Measurements from ENCODE around the gene KCTD5. TPM values are rescaled to one million over a fixed set of nuclear protein-coding genes. Genes with fewer than 3 reads are reported as not detected.

The KCTD5 gene
- polyA plus RNA-seq, 1 donor from 2014 or later, result 42.7 TPM

GRCh38 chr16:2715064-2715463 lies 32.7 kb downstream of the KCTD5 start:
- H3K79me2 ChIP-seq (replicated peaks; ENCODE audit: insufficient read depth, low read length), result no peaks in the 10 kb centered on the region
- H3K4me3 ChIP-seq (ENCODE audit: low read length), result no peak overlapping the region
- H4K20me1 ChIP-seq (ENCODE audit: insufficient read depth), result no peaks in the 10 kb centered on the region
- no peaks in the 10 kb centered on the region for H3F3A ChIP-seq (ENCODE audit: insufficient read depth, low read length, poor library complexity, severe bottlenecking)
- no peak overlapping the region for H3K9ac ChIP-seq (ENCODE audit: low read length)
- H3K27me3 ChIP-seq (ENCODE audit: insufficient read depth, low read depth, low read length), result no peaks in the 10 kb centered on the region
- H2AFZ ChIP-seq (ENCODE audit: low read depth, low read length), result no peak overlapping the region
- no peaks in the 10 kb centered on the region for H3K36me3 ChIP-seq (ENCODE audit: insufficient read depth, low read length)
- no peak overlapping the region for H3K4me2 ChIP-seq (ENCODE audit: low read length)
- TF ChIP-seq EP300 (conservative IDR thresholded peaks at IDR 0.05; ENCODE audit: poor library complexity, severe bottlenecking) (no peak), MXI1 (conservative IDR thresholded peaks at IDR 0.05; ENCODE audit: poor library complexity, severe bottlenecking) (no peak), EZH2 (IDR thresholded peaks at IDR 0.05; ENCODE audit: borderline replicate concordance, insufficient read depth, low read length, poor library complexity, severe bottlenecking) (no peak), SMC3 (conservative IDR thresholded peaks at IDR 0.05; ENCODE audit: poor library complexity) (no peak), POLR2AphosphoS5 (IDR thresholded peaks at IDR 0.05) (no peak), RAD21 (conservative IDR thresholded peaks at IDR 0.05) (no peak), REST (IDR thresholded peaks at IDR 0.05; ENCODE audit: borderline replicate concordance) (no peak), TAF1 (IDR thresholded peaks at IDR 0.05; ENCODE audit: low read depth) (no peak), CTCF (IDR thresholded peaks at IDR 0.05; ENCODE audit: poor library complexity, severe bottlenecking) (no peak)
- no peaks in the 10 kb centered on the region for H3K9me3 ChIP-seq (ENCODE audit: low read length)
- H3K27ac ChIP-seq (ENCODE audit: low read length), result no peak overlapping the region
- H3K9me2 ChIP-seq (ENCODE audit: insufficient read depth, low read length), result no peaks in the 10 kb centered on the region

- H3K9me2 ChIP-seq (ENCODE audit: insufficient read depth, low read length), result no peaks in the 10 kb centered on the region
- no peak overlapping the region for H3K9ac ChIP-seq (ENCODE audit: low read length)
- H3K27ac ChIP-seq (ENCODE audit: low read length), result no peak overlapping the region
- no peaks in the 10 kb centered on the region for H3K79me2 ChIP-seq (replicated peaks; ENCODE audit: insufficient read depth, low read length)
- H2AFZ ChIP-seq (ENCODE audit: low read depth, low read length), result no peak overlapping the region
- no peaks in the 10 kb centered on the region for H3K36me3 ChIP-seq (ENCODE audit: insufficient read depth, low read length)
- H3K4me2 ChIP-seq (ENCODE audit: low read length), result no peak overlapping the region
- no peaks in the 10 kb centered on the region for H3K9me3 ChIP-seq (ENCODE audit: low read length)
- H3K27me3 ChIP-seq (ENCODE audit: insufficient read depth, low read depth, low read length), result no peaks in the 10 kb centered on the region
- H3F3A ChIP-seq (ENCODE audit: insufficient read depth, low read length, poor library complexity, severe bottlenecking), result no peaks in the 10 kb centered on the region
- H4K20me1 ChIP-seq (ENCODE audit: insufficient read depth), result no peaks in the 10 kb centered on the region
- H3K4me3 ChIP-seq (ENCODE audit: low read length), result no peak overlapping the region
- TF ChIP-seq RAD21 (conservative IDR thresholded peaks at IDR 0.05) (no peak), REST (IDR thresholded peaks at IDR 0.05; ENCODE audit: borderline replicate concordance) (no peak), EZH2 (IDR thresholded peaks at IDR 0.05; ENCODE audit: borderline replicate concordance, insufficient read depth, low read length, poor library complexity, severe bottlenecking) (no peak), EP300 (conservative IDR thresholded peaks at IDR 0.05; ENCODE audit: poor library complexity, severe bottlenecking) (no peak), SMC3 (conservative IDR thresholded peaks at IDR 0.05; ENCODE audit: poor library complexity) (no peak), MXI1 (conservative IDR thresholded peaks at IDR 0.05; ENCODE audit: poor library complexity, severe bottlenecking) (no peak), TAF1 (IDR thresholded peaks at IDR 0.05; ENCODE audit: low read depth) (no peak), CTCF (IDR thresholded peaks at IDR 0.05; ENCODE audit: poor library complexity, severe bottlenecking) (no peak), POLR2AphosphoS5 (IDR thresholded peaks at IDR 0.05) (no peak)
Measured at GRCh38 chr16:2715519-2715918, 33.2 kb downstream of the KCTD5 start.

Data from neural cell (in vitro differentiated cells).